ENCODE data around the gene PARS2.
A peak's percentile ranks its signal among the peaks of the same experiment; 100 is the strongest.
"Not testable (repeated sequence)": the region's sequence is repeated elsewhere in the genome, so short reads cannot be mapped to it uniquely, and the experiment has no call there.

Gene PARS2

GRCh38 chr1:54800041-54800898 lies 35.9 kb upstream of the PARS2 start:
- no peak for DNase-seq (ENCODE audit: low spot score)

GRCh38 chr1:54798769-54799641 lies 34.7 kb upstream of the PARS2 start:
- DNase-seq (ENCODE audit: low spot score) = peak; percentile 27

- no peak for DNase-seq (ENCODE audit: low spot score)
These were observed 33.9 kb upstream of the PARS2 start for GRCh38 chr1:54798206-54798605.

GRCh38 chr1:54796902-54797301 lies 32.6 kb upstream of the PARS2 start:
- DNase-seq (ENCODE audit: low spot score) = no peak

GRCh38 chr1:54795841-54796468 lies 31.6 kb upstream of the PARS2 start:
- DNase-seq (ENCODE audit: low spot score) = no peak

GRCh38 chr1:54795356-54795665 lies 31.0 kb upstream of the PARS2 start:
- no peak for DNase-seq (ENCODE audit: low spot score)

GRCh38 chr1:54794451-54795355 lies 30.4 kb upstream of the PARS2 start:
- no peak for DNase-seq (ENCODE audit: low spot score)

GRCh38 chr1:54792686-54793282 lies 28.5 kb upstream of the PARS2 start:
- DNase-seq (ENCODE audit: low spot score) = no peak

- peak; percentile 43 for DNase-seq (ENCODE audit: low spot score)
These were observed 27.7 kb upstream of the PARS2 start for GRCh38 chr1:54791880-54792522.

- DNase-seq (ENCODE audit: low spot score) = no peak
These were observed 24.1 kb upstream of the PARS2 start for GRCh38 chr1:54788459-54788858.

- DNase-seq (ENCODE audit: low spot score) = no peak
These were observed 23.3 kb upstream of the PARS2 start for GRCh38 chr1:54787604-54788003.

GRCh38 chr1:54786778-54787177 lies 22.5 kb upstream of the PARS2 start:
- no peak for DNase-seq (ENCODE audit: low spot score)

GRCh38 chr1:54784066-54784465 lies 19.7 kb upstream of the PARS2 start:
- DNase-seq (ENCODE audit: low spot score) = no peak

GRCh38 chr1:54782588-54782987 lies 18.3 kb upstream of the PARS2 start:
- no peak for DNase-seq (ENCODE audit: low spot score)

GRCh38 chr1:54782156-54782555 lies 17.8 kb upstream of the PARS2 start:
- DNase-seq (ENCODE audit: low spot score) = no peak

GRCh38 chr1:54781023-54781723 lies 16.9 kb upstream of the PARS2 start:
- DNase-seq (ENCODE audit: low spot score) = no peak

GRCh38 chr1:54777431-54777830 lies 13.1 kb upstream of the PARS2 start:
- no peak for DNase-seq (ENCODE audit: low spot score)

GRCh38 chr1:54777011-54777410 lies 12.7 kb upstream of the PARS2 start:
- no peak for DNase-seq (ENCODE audit: low spot score)

- DNase-seq (ENCODE audit: low spot score) = not testable (repeated sequence)
These were observed 11.8 kb upstream of the PARS2 start for GRCh38 chr1:54775828-54776721.

All from CD4-positive, alpha-beta T cell treated with Interleukin-2 at 100 ng/mL for 4 hours (primary cell).